Uterus (tissue), 4 donors: Measurements from ENCODE around the gene PLEKHG4B. TPM values are rescaled to one million over a fixed set of nuclear protein-coding genes. Genes with fewer than 3 reads are reported as not detected.

Experiments used
- DNase-seq, 2 donors: peaks; one replicate each; pipeline ENCODE4 v3.0.0-alpha.2; 2019 to 2020
- H3K27ac ChIP-seq, 2 donors: fragments of 200-600 bp; sonication (generic); 1 replicate in 1 of 2; 2 replicates in 1 of 2; pipeline ENCODE4 v1.5.1; 2016 to 2018
- H3K27me3 ChIP-seq, 2 donors: fragments of 200-600 bp; sonication (generic); one replicate each; pipeline ENCODE4 v1.5.1; 2018 to 2019; ENCODE audit warnings: control low read depth in 1 of 2
- H3K36me3 ChIP-seq, 2 donors: fragments of 200-600 bp; sonication (generic); one replicate each; pipeline ENCODE4 v1.5.1; 2019; ENCODE audit warnings: control low read depth in 1 of 2
- H3K4me1 ChIP-seq, 2 donors: fragments of 200-600 bp; sonication (generic); one replicate each; pipeline ENCODE4 v1.5.1; 2018 to 2019; ENCODE audit warnings: control low read depth in 1 of 2
- H3K4me3 ChIP-seq, 2 donors: fragments of 200-600 bp; sonication (generic); 1 replicate in 1 of 2; 2 replicates in 1 of 2; pipeline ENCODE4 v1.5.1; 2018 to 2019; ENCODE audit warnings: mild to moderate bottlenecking in 1 of 2
- H3K9me3 ChIP-seq, 2 donors: fragments of 200-600 bp; sonication (generic); one replicate each; pipeline ENCODE4 v1.5.1; 2019; ENCODE audit warnings: control low read depth in 1 of 2
- POLR2A ChIP-seq, 2 donors: fragments of 450-650 bp; IDR thresholded peaks; one replicate each; pipeline ENCODE4 v1.6.1; 2016; ENCODE audit warnings: antibody characterized with exemption in 2 of 2, mild to moderate bottlenecking in 1 of 2, moderate library complexity in 1 of 2
- intact Hi-C: fragments of 100-400 bp; cut with DNase I; formaldehyde crosslinking; loops from one replicate; pipeline ENCODE4 v1.15.1; 2023; ENCODE audit warnings: low total_unique reads
- total RNA-seq, 4 donors: library from RNA; depleted of rRNA in 3 of 4; stranded (reverse); fragments of >200 nt in 3 of 4; gene quantifications; one replicate each; pipeline versions ENCODE4 v1.1.0 to v1.2.4, GENCODE V29; 2014 to 2023
- TF ChIP-seq, protein P1 (sequence below), 4 experiments: fragments of 200-600 bp in 2 of 4; fragments of 450-650 bp in 2 of 4; sonication (generic) in 2 of 4; IDR thresholded peaks; one replicate each; pipeline ENCODE4 v1.5.1; 2016 to 2019; ENCODE audit warnings: antibody characterized with exemption in 4 of 4, mild to moderate bottlenecking in 2 of 4, moderate library complexity in 1 of 4
- donor health status: DM: yes; HTN: yes; CAD: no.

The PLEKHG4B gene
- total RNA-seq, 4 donors from 2014 or later: under 0.01 to 8.3 (median 0.37) TPM; not detected in 1

DNA sequence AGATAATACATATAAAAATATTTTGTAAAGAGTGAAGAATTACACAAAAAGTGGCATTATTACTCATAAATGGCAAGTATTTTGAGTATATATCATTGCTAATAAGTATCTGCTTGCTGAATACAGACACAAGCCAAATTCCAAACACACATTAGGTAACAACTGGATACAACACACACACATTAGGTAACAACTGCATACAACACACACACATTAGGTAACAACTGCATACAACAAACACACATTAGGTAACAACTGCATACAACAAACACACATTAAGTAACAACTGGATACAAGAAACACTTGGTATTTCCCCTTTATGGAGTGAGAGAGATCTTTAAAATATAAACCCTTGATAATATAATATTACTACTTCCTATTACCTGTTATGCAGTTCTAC, 112.5 kb downstream of the PLEKHG4B start:
- intact Hi-C loops: no loop called here
- Histone ChIP-seq H3K4me1 (no peaks in the 10 kb centered on the region), H3K9me3 (no peaks in the 10 kb centered on the region), H3K27me3 (no peaks in the 10 kb centered on the region), H3K27ac (no peak overlapping the region), H3K36me3 (no peaks in the 10 kb centered on the region), H3K4me3 (no peak overlapping the region)
- no peak for DNase-seq
- TF ChIP-seq POLR2A (IDR thresholded peaks at IDR 0.05): no peak
- TF ChIP-seq, protein P1, sequence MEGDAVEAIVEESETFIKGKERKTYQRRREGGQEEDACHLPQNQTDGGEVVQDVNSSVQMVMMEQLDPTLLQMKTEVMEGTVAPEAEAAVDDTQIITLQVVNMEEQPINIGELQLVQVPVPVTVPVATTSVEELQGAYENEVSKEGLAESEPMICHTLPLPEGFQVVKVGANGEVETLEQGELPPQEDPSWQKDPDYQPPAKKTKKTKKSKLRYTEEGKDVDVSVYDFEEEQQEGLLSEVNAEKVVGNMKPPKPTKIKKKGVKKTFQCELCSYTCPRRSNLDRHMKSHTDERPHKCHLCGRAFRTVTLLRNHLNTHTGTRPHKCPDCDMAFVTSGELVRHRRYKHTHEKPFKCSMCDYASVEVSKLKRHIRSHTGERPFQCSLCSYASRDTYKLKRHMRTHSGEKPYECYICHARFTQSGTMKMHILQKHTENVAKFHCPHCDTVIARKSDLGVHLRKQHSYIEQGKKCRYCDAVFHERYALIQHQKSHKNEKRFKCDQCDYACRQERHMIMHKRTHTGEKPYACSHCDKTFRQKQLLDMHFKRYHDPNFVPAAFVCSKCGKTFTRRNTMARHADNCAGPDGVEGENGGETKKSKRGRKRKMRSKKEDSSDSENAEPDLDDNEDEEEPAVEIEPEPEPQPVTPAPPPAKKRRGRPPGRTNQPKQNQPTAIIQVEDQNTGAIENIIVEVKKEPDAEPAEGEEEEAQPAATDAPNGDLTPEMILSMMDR (IDR thresholded peaks at IDR 0.05): no peak

DNA sequence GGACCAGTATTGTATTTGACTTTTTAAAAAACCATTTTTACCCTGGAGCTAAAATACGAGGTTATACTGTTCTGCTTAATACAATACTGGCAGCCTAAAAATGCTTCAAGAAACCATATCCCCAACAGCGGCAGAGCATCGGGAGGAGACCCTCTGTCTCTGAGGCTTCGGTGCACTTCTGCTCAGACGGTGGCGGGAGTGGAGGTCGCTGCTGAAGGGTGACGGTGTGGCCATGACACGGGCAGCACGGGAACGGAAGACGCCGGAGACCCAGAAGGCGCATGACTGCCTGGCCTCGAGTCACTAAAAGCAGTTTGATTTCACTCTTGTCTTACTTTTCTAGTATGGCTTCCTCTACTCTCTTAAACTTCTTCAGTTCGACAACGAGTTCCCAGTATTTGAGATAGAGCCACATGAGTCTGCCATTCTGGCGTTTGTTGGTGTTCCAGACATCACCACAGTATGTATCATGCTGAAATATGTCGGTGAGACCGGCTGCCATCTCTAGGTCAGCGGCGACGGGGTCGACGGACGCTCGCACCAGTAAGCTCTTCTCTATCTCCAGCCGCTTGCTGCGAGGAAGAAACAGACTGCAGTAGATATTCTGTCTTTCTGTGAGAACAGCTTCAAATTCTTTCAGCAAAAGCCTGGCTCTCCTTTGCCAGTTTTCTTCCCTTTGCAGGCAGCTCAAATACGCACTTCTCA, 113.2 kb downstream of the PLEKHG4B start:
- TF ChIP-seq, protein P1 (IDR thresholded peaks at IDR 0.05): no peak
- Histone ChIP-seq H3K9me3 (no peaks in the 10 kb centered on the region), H3K4me3 (no peak overlapping the region), H3K27ac (no peak overlapping the region), H3K4me1 (peaks cover 0 to 2% of the 10 kb centered on the region in 2 donors), H3K27me3 (no peaks in the 10 kb centered on the region), H3K36me3 (no peaks in the 10 kb centered on the region)
- DNase-seq: no peak
- intact Hi-C loops: no loop called here

DNA sequence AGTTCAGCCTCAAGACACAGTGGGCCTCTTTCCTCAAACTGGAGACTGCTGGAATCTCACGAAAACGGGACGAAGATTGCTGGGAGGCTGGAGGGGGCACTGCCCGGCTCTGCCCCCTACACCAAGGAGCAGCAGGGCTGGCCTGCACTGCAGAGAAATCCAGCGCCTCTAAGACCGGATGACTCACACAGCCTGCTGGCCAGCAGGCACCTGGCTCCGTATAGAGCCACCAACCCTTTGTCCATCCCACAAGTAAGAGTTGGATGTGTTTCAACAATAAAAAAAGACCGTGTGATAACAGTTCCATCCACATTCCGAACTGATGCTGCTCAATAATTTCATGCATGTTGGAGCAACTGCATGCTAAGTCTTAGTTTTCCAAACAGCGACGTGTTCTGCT, 114.4 kb downstream of the PLEKHG4B start:
- Histone ChIP-seq H3K36me3 (no peaks in the 10 kb centered on the region), H3K27me3 (no peaks in the 10 kb centered on the region), H3K4me1 (peaks cover 0 to 4% of the 10 kb centered on the region in 2 donors), H3K9me3 (no peaks in the 10 kb centered on the region), H3K27ac (no peak overlapping the region), H3K4me3 (no peak overlapping the region)
- intact Hi-C loops: no loop called here
- TF ChIP-seq, protein P1 (IDR thresholded peaks at IDR 0.05): no peak
- no peak for TF ChIP-seq POLR2A (IDR thresholded peaks at IDR 0.05)
- DNase-seq: no peak

DNA sequence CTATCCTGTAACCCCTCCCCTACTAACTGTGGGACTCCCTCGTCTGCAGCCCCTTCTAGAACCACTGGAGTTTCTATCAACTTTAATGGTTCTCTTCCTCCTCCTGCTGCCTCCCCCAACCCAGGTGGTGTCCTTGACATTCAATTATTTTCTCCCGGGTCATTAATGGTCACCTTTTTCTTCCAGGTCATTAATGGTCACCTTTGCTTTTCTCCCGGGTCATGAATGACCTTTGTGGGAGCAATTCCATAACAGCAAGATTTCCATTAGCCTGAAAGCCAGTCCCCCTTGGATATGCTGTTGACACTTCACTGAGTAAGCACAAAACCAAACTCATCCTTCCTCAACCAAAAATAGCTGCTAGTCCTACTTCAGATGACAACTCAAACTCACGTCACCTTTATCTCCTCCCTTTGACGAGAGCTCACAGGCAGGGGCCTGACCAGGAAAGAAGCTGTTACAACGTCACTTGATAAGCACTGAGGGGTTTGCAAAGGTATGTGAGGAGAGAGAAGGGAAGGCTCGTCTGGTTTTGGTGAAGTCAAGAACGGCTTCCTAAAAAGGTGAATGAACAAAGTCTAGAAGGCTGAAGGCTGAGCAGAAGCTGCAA, 115.1 kb downstream of the PLEKHG4B start:
- Histone ChIP-seq H3K36me3 (no peaks in the 10 kb centered on the region), H3K27me3 (no peaks in the 10 kb centered on the region), H3K27ac (no peak overlapping the region), H3K9me3 (no peaks in the 10 kb centered on the region), H3K4me1 (peaks cover 0 to 4% of the 10 kb centered on the region in 2 donors), H3K4me3 (no peak overlapping the region)
- intact Hi-C loops: no loop called here
- TF ChIP-seq, protein P1 (IDR thresholded peaks at IDR 0.05): no peak
- TF ChIP-seq POLR2A (IDR thresholded peaks at IDR 0.05): no peak
- DNase-seq: no peak

DNA sequence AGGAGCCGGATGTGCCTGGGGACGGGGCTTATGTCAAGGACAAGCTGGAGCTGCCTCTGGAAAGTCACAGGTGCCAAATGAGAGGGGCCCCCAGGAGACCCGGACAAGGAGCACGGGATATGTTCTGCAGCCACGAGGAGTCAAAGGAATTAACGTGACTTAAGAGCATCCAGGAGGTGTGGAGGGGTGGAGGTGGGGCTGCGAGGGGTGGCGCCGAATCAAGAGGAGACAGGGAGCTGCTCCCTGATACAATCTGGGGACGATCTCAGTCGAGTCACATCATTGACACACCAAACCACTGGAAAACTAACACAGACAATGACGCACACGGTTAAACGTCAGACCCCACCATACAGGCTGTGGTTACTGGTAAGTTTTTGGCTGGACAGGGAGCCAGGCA, 115.6 kb downstream of the PLEKHG4B start:
- intact Hi-C loops: no loop called here
- DNase-seq: no peak
- Histone ChIP-seq H3K27ac (no peak overlapping the region), H3K4me1 (peaks cover 0 to 4% of the 10 kb centered on the region in 2 donors), H3K27me3 (no peaks in the 10 kb centered on the region), H3K4me3 (no peak overlapping the region), H3K9me3 (no peaks in the 10 kb centered on the region), H3K36me3 (no peaks in the 10 kb centered on the region)
- TF ChIP-seq POLR2A (IDR thresholded peaks at IDR 0.05): no peak
- TF ChIP-seq, protein P1 (IDR thresholded peaks at IDR 0.05): no peak
